ENCODE results near the gene ZNF774.

- TF ChIP-seq CTCF (IDR thresholded peaks at IDR 0.05; ENCODE audit: control extremely low read depth in 1 of 3, insufficient read depth in 1 of 3, low read depth in 1 of 3, low read length in 3 of 3) (no peak), TEAD4 (IDR thresholded peaks at IDR 0.05; ENCODE audit: low read depth, low read length) (no peak), EP300 (IDR thresholded peaks at IDR 0.05; ENCODE audit: borderline replicate concordance in 1 of 2, low read depth in 2 of 2, low read length in 2 of 2) (no peak), POLR2A (IDR thresholded peaks at IDR 0.05; ENCODE audit: control extremely low read depth in 1 of 2, low read depth in 2 of 2, low read length in 2 of 2) (no peak), TBP (IDR thresholded peaks at IDR 0.05; ENCODE audit: low read depth, low read length) (no peak), YY1 (IDR thresholded peaks at IDR 0.05; ENCODE audit: low read depth, low read length) (no peak), MAX (IDR thresholded peaks at IDR 0.05) (no peak), CBX5 (IDR thresholded peaks at IDR 0.05; ENCODE audit: low read depth, low read length) (no peak), ASH2L (IDR thresholded peaks at IDR 0.05; ENCODE audit: low read length) (no peak), SIN3A (conservative IDR thresholded peaks at IDR 0.05 in 1 of 2, IDR thresholded peaks at IDR 0.05 in 1 of 2; ENCODE audit: low read depth in 1 of 2, low read length in 2 of 2) (no peak), CEBPB (IDR thresholded peaks at IDR 0.05; ENCODE audit: low read depth, low read length) (no peak), NRF1 (IDR thresholded peaks at IDR 0.05; ENCODE audit: low read depth, low read length) (no peak)
- TF ChIP-seq, protein P1, sequence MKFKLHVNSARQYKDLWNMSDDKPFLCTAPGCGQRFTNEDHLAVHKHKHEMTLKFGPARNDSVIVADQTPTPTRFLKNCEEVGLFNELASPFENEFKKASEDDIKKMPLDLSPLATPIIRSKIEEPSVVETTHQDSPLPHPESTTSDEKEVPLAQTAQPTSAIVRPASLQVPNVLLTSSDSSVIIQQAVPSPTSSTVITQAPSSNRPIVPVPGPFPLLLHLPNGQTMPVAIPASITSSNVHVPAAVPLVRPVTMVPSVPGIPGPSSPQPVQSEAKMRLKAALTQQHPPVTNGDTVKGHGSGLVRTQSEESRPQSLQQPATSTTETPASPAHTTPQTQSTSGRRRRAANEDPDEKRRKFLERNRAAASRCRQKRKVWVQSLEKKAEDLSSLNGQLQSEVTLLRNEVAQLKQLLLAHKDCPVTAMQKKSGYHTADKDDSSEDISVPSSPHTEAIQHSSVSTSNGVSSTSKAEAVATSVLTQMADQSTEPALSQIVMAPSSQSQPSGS (IDR thresholded peaks at IDR 0.05; ENCODE audit: low read length): no peak
- TF ChIP-seq, protein P2, sequence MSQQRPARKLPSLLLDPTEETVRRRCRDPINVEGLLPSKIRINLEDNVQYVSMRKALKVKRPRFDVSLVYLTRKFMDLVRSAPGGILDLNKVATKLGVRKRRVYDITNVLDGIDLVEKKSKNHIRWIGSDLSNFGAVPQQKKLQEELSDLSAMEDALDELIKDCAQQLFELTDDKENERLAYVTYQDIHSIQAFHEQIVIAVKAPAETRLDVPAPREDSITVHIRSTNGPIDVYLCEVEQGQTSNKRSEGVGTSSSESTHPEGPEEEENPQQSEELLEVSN (IDR thresholded peaks at IDR 0.05): no peak
Measured at GRCh38 chr15:90349821-90350220, 2.3 kb upstream of the ZNF774 start.

All from H1 (cell line).